ENCODE data around the gene ZNF32.

DNA sequence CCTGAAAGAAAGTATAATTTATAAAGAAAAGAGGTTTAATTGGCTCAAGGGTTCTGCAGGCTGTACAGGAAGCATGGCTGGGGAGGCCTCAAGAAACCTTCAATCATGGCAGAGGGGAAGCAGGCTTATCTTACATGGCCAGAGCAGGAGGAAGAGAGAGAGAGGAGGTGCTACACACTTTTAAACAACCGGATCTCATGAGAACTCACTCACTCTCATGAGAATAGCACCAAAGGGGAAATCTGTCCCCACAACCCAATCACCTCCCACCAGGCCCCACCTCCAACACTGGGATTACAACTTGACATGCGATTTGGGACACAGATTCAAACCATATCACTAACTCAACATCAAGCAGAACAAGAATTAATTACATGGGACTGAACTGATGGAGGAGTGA is 49.3 kb downstream of the ZNF32 start:
- TF ChIP-seq, protein P1, sequence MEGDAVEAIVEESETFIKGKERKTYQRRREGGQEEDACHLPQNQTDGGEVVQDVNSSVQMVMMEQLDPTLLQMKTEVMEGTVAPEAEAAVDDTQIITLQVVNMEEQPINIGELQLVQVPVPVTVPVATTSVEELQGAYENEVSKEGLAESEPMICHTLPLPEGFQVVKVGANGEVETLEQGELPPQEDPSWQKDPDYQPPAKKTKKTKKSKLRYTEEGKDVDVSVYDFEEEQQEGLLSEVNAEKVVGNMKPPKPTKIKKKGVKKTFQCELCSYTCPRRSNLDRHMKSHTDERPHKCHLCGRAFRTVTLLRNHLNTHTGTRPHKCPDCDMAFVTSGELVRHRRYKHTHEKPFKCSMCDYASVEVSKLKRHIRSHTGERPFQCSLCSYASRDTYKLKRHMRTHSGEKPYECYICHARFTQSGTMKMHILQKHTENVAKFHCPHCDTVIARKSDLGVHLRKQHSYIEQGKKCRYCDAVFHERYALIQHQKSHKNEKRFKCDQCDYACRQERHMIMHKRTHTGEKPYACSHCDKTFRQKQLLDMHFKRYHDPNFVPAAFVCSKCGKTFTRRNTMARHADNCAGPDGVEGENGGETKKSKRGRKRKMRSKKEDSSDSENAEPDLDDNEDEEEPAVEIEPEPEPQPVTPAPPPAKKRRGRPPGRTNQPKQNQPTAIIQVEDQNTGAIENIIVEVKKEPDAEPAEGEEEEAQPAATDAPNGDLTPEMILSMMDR (IDR thresholded peaks at IDR 0.05; ENCODE audit: poor library complexity), result no peak
- no peak for TF ChIP-seq EZH2phosphoT487 (IDR thresholded peaks at IDR 0.05; ENCODE audit: low read depth, severe bottlenecking, unreplicated experiment)
